Measurements from ENCODE around the gene OR5M10.
"Not testable (repeated sequence)": the region's sequence is repeated elsewhere in the genome, so short reads cannot be mapped to it uniquely, and the experiment has no call there.

Gene OR5M10

DNA sequence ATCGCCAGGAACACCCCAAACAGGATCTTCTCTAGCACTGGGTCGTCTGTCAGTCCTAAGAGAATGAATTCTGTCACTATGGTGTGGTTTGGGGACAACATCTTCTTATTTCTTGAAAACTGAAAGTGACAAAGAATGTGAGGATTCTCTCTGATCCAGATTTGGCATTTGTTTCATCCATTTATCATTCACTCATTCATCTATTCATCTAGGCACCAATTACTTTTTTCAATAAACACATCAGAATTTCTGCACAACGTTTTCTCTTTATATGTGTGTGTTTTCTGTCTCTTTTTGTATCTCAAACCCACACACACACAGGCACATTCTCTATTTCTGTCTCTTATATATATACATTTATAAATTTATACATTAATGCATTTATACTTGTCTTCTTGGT, at the start of gene OR5M10:
Gene OR5M10, minus strand, starts transcription at position 101 of the 400 bp plus-strand sequence. Its CDS starts 0 bp downstream, at position 101.
- DNase-seq (ENCODE audit: low read depth in 2 of 2): no peak

DNA sequence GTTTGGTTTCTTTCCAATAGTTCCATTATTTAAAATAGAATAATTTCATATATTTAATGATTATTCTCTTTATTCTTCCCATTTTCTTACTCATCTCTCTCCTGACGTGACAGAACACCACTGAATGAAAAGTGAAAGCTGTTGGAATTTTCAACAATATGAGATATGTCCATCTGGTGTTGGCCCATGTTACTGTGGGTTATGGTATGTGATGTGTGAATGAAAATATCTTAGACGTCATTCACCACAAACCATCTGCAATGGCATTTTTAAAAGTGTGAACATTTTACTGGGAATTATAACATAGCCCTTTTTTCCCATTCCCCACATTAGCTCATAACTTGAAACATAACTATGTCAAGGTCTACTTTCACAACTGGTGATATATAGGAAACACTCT, 48.4 kb upstream of the OR5M10 start:
- no peak for DNase-seq (ENCODE audit: low read depth in 2 of 2)

DNA sequence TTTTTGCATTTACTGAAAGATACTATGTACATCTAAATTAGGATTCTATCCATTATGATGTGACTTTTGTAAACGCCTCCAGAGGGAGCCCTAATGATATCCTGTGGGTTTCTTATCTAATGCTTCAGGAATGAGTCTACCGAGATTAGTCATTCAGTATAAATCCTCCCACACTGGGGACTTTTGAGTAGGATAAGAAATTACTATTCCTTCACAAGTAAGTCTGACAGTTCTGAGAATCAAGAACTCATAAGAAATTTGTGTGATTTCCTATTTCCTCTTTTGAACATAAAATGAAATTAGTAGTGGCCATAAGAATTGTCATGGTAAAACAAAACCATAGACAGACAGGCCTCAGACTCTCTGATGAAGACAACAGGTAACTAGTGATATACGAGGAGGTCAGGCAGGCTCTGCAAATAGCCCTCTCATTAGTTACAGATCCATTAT, 47.2 kb upstream of the OR5M10 start:
- DNase-seq (ENCODE audit: low read depth in 2 of 2): no peak

DNA sequence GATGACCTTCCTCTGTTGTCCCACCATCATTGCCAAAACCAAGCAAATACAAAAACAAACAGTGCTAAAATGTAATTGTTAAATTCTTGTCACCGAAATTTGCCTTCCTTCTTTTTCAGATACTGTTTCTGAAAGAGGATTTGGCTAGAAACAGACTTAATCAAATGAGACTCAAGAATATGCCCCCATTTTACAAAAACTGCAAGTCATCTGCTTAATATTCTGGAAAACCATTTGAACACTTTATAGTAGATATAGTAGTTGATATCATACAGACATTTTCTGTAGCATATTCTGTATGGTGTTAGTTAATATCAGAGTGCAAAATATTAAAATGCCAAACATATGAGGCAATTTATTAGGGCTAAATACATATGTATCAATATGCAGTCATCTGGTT, 33.7 kb upstream of the OR5M10 start:
- DNase-seq (ENCODE audit: low read depth in 2 of 2): no peak

DNA sequence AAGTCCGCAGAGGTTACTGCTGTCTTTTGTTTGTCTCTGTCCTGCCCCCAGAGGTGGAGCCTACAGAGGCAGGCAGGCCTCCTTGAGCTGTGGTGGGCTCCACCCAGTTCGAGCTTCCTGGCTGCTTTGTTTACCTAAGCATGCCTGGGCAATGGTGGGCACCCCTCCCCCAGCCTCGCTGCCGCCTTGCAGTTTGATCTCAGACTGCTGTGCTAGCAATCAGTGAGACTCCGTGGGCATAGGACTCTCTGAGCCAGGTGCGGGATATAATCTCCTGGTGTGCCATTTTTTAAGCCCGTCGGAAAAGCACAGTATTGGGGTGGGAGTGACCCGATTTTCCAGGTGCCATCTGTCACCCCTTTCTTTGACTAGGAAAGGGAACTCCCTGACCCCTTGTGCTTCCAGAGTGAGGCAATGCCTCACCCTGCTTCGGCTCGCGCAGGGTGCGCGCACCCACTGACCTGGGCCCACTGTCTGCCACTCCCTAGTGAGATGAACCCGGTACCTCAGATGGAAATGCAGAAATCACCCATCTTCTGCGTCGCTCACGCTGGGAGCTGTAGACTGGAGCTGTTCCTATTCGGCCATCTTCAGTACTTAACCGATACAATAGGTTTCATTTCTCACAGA, 14.7 kb upstream of the OR5M10 start:
- not testable (repeated sequence) for DNase-seq (ENCODE audit: low read depth in 2 of 2)

DNA sequence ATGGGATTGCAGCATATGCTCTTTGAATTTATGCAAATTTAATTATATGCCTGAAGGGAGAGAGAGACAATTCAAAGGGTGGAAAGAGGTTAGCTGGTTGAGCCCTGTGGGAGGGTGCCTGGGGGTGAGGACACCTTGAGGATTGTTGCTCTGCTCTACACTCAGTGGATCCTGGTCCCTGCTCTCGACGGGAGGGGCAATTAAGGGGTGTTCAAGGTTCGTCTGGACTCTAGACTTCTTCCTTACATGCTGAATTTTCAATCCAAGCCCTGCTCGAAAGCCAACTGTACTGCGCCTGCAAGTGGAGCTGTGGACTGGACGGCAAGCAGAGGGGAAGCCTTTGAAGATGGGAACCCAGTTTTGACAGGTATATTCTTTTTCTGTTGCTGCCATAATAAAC, 18.9 kb downstream of the OR5M10 start:
- no peak for DNase-seq (ENCODE audit: low read depth in 2 of 2)

DNA sequence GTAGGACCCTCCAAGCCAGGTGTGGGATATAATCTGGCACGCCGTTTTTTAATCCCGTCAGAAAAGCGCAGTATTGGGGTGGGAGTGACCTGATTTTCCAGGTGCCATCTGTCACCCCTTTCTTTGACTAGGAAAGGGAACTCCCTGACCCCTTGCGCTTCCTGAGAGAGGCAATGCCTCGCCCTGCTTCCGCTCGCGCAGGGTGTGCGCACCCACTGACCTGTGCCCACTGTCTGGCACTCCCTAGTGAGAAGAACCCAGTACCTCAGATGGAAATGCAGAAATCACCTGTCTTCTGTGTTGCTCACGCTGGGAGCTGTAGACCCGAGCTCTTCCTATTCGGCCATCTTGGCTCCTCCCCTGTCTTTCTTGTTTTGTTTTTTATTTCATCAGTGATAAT, 22.8 kb downstream of the OR5M10 start:
- not testable (repeated sequence) for DNase-seq (ENCODE audit: low read depth in 2 of 2)

DNA sequence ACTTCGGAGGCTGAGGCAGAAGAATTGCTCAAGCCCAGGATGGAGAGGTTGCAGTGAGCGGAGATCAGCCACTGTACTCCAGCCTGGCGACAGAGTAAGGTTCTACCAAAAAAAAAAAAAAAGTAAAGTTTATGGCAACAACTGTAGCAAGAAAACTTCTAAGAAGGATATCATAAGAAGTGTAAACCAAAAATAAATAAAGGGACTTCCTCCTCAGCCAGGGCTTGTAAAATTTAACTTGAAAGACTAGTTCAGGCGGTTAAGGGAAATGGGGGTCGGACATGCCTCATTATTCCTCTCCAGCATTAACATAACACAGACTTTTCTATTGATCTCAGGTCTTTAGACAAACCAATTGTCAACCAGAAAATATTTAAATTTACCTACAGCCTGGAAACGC, 32.0 kb downstream of the OR5M10 start:
- no peak for DNase-seq (ENCODE audit: low read depth in 2 of 2)

DNA sequence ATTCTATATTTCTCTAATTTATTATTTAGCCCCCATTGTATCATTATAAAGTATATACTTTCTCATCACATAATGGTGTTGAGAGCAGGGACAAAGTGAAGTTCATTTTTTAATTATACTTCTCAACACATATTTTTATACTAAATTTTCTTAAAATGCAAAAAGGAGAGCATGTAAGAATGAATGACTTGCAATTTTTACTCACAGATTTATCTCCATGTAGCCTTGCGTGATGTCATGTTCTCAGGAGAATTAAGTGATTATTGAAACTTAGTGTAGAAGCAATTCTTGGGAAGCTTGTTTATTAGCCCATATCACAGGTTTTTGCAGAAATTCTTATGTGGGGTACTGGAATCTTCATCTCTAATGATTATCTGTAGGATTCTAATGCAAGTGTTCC, 33.8 kb downstream of the OR5M10 start:
- no peak for DNase-seq (ENCODE audit: low read depth in 2 of 2)

DNA sequence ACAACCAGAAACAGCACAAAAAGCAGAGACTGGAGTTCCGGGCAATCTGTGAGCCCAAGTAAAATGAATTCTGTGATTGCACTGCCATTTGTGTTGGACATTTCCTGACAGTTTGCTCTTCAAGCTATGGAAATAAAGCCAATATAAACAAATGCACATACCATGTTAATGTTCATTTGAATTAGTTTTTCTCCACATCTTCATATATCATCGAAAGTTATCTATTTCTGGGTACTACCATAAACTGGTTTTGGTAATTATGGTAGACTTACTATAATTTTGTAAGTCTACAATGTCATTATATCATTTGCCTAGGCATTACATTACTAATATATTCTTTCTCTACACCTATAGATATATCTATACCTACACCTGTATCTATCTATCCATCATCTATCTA, 34.4 kb downstream of the OR5M10 start, which contains the start of gene OR5M11:
Gene OR5M11, minus strand, starts transcription at position 101 of the 400 bp plus-strand sequence. Its CDS starts 0 bp downstream, at position 101.
- DNase-seq (ENCODE audit: low read depth in 2 of 2): no peak

DNA sequence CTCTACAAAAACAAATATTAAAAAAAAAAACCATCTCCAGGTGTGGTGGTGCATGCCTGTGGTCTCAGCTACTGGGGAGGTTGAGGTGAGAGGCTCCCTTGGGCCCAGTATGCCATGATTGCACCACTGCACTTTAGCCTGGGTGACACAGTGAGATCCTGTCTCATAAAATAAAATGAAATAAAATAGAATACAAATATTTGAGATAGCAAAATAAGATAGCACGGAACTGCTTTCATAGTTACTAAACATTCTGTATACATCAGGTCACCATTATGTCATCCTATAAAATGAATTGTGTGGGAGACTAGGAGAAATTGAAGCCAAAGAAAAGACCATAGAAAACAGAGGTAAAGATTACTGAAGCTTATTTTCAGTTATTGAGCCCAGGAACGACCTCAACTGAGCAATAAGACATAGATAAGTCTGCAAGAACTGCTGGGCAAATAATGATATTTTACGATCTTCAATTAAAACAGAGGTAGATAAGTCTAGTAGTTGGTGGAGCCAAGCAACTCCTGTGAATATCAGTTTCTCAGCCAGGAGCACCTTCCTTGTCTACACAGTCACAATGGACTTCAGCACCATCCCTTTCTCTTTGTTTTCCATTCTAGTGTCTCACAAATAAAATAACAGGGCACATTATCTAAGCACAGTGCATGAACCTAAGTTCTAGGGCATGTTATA, 44.3 kb downstream of the OR5M10 start:
- no peak for DNase-seq (ENCODE audit: low read depth in 2 of 2)

DNA sequence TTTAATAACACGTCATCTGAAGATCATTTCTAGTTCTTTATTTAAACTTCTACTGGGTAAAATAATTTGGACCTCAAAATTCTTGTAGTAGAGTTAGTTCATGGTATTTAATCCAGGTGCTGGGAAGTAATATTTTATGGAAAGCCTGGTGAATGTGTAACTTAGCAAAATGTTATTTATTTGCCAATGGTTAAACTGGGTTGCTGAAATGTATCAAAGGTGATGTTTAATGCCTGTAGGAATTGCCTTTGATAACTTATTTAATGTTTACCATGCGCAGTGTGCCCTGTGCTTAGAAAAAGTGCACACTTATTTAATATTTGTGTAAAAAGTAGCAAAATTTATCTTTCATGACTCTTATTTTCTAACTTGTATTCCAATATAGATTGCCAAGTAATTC, 45.7 kb downstream of the OR5M10 start:
- no peak for DNase-seq (ENCODE audit: low read depth in 2 of 2)

All from stimulated activated CD8-positive, alpha-beta memory T cell treated with anti-CD3 and anti-CD28 coated beads, Interleukin-15, amount 100 ng/mL, for 48 hours (primary cell).